CD4-positive, alpha-beta T cell treated with Interleukin-21 for 1 hour (primary cell): ENCODE measurements around the gene VWA2.

Experiments
- DNase-seq: peaks from one replicate; pipeline ENCODE4 v3.0.0-alpha.2; 2020

The VWA2 gene, protein sequence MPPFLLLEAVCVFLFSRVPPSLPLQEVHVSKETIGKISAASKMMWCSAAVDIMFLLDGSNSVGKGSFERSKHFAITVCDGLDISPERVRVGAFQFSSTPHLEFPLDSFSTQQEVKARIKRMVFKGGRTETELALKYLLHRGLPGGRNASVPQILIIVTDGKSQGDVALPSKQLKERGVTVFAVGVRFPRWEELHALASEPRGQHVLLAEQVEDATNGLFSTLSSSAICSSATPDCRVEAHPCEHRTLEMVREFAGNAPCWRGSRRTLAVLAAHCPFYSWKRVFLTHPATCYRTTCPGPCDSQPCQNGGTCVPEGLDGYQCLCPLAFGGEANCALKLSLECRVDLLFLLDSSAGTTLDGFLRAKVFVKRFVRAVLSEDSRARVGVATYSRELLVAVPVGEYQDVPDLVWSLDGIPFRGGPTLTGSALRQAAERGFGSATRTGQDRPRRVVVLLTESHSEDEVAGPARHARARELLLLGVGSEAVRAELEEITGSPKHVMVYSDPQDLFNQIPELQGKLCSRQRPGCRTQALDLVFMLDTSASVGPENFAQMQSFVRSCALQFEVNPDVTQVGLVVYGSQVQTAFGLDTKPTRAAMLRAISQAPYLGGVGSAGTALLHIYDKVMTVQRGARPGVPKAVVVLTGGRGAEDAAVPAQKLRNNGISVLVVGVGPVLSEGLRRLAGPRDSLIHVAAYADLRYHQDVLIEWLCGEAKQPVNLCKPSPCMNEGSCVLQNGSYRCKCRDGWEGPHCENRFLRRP

GRCh38 chr10:114239117-114239993, at the start of gene VWA2:
Gene VWA2, plus strand, starts transcription at chr10:114239254. Its CDS starts 9,460 bp downstream, at chr10:114248714.
- no peak for DNase-seq

DNA sequence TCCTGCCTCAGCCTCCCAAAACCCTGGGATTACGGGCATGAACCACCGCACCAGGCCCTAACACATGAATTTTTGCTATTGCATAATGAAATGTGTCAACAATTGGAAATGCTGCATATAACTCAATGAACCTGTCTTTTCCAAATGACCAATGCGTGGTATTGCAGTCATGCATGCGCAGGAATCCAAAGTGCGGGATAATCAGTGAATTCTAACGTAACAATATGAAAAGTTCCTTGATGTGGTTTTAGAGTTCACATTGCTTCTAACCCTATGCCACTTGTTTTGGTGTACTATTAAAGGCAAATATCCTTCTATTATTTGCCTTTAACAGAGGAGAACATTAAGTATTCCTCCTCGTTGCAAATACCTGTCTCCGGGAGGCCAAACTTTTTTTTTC, 49.4 kb upstream of the VWA2 start:
- DNase-seq = no peak

GRCh38 chr10:114195079-114195478, 44.0 kb upstream of the VWA2 start:
- DNase-seq = no peak

DNA sequence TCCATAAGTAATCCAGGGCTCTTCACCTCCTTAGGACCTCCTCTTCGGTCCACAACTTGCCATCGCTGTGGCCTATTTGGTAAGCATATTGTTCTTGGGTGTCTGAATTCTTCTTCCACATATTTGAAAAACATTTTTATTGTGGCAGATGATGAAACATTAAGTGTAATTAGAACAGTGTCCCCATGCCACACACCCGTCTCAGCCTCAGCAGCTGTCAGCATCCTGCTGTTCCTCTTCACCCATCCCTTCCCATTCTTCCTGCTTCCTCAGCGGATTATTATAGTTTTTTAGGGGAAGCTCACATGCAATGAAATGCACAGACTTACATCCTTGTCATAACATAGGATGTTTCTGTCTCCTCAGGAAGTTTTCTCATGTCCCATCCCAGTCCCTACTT, 39.8 kb upstream of the VWA2 start:
- DNase-seq = no peak

- DNase-seq = no peak
These were observed 36.2 kb upstream of the VWA2 start for GRCh38 chr10:114202812-114203211.

DNA sequence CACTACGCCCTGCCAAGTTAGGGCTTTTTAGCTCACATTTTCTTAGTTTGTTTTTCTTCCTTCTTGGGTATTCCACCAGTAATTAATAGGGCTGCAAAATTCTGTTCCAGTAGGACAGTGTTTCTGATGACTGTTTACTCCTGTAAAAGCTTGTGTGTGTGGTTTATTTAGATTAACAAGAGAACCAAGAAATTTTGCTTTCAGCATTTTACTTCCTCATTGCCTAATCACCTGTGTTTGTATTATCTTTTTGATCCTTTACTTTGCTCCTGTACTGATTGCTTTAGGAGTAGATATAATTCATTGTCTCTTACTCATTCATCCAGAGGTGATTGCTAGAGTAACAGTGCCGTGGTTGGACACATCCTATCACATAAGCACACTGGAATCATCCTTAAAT, 32.2 kb upstream of the VWA2 start:
- no peak for DNase-seq

- DNase-seq = no peak
These were observed 31.7 kb upstream of the VWA2 start for GRCh38 chr10:114207349-114207748.

DNA sequence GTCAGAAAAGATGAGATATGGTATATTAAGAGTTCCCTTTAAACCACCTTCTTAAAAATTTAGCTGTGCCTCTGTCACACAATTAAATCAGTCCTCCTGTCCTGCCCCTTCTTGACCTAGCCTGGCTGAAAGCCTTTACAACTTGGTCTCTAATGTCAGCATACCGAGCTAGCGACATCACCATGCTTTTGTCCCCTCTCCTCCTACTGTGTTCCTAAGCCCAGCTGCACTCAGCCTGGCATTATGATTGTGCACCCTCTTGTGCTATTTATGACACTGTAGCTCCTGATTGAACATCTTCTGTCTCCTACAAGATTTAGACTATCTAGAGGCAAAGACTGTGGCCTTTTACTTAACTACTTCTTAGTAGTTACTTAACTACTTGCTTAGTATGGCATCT, 30.7 kb upstream of the VWA2 start:
- DNase-seq = no peak

- no peak for DNase-seq
These were observed 26.9 kb upstream of the VWA2 start for GRCh38 chr10:114212153-114212552.

- no peak for DNase-seq
These were observed 24.0 kb upstream of the VWA2 start for GRCh38 chr10:114215033-114215432.

DNA sequence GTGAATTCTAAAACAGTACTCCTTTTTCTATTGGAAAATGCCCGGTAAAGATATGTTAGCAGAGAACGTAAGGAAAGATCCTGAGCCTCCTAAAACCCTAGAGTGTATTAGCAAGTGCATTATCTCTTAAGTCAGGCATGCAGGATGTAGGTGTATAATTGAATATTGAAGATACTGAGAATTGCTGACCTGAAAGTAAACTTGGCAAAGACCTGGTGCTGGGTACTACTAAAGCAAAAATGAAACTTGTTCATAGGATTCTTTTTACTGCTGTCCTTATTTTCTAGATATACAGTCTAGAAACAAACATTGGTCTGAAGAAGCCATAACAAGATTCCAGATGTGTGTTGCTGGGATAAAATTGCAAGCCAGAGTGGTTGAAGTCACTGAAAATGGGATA, 18.8 kb upstream of the VWA2 start:
- DNase-seq = no peak

- no peak for DNase-seq
These were observed 17.8 kb upstream of the VWA2 start for GRCh38 chr10:114221235-114221634.

DNA sequence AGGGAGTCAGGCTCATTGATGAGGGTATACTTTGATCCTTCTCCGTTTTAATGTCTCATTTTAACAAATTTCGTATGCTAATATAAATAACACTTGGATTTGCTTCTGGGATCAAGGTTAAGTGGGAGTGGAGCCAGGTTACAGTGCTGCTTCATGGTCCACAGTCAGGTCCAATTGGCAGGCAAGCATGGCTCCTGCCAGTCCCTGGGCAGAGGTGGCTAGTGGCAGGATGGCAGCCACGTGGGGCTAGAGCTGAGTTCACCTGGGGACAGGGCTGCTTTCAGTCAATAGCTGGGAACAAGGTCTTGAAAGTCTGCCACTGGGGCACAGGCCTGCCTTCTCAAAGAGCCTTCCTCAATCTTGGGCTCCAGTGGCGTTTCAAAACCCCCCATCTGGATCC, 16.0 kb upstream of the VWA2 start:
- no peak for DNase-seq

DNA sequence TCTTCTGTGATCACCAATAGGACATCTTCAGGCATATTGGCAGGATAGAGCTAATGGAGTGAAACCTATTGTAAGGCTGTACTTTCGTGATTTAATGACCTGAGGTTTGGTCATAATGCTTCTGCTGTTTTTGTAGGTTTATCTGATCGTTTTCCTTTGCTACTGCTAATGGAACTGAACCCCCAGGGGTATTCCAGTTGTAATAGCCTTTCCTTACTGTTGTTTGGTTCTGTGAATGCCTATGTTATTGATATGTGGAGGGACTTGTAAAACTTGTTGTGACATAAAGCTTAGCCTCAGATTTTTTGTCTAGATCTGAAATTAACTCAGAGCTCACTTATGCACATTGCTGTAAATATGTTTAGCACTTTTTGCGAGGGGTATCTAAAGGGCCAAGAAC, 10.9 kb upstream of the VWA2 start:
- DNase-seq = no peak

- DNase-seq = no peak
These were observed 6.4 kb upstream of the VWA2 start for GRCh38 chr10:114232561-114233176.

DNA sequence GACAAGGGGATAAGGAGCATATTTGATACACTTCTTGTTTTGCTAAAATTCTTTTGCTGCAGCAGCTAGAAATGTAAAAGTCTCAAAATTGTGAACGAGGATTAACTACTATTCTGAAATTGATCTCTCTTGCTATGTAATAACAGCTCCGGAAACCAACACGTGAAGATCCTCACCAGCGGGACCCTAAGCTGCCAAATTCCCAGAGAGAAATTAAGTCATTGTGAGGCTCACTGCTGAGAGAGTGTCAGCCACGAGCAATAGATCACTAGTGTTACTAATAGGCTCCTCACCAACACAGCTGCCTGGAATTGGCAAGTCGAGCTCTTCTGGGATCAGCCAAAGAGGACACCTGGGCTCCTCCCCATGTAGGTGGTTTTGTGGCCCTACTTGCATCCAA, 5.6 kb upstream of the VWA2 start:
- DNase-seq = no peak

DNA sequence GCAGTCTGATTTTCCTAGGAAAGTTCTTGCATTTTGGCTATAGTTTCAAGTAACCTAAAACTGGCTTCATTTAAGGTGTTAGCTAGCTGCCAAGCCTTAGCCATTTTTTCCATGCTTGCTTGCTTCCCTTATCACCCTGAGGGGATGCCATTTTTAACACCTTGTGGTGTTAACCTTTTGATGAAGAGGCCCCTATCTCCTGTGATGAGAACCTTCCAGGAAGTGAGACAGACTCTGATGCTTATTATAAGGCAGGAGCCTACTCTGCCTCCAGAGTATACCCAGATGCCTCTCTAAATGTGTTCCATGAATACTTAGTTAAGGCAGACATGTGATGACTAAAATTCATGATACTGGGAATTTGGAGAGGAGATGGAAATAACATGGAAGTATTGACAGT, 4.9 kb upstream of the VWA2 start:
- DNase-seq = no peak

GRCh38 chr10:114239994-114240345, 916 bp downstream of the VWA2 start:
- no peak for DNase-seq

DNA sequence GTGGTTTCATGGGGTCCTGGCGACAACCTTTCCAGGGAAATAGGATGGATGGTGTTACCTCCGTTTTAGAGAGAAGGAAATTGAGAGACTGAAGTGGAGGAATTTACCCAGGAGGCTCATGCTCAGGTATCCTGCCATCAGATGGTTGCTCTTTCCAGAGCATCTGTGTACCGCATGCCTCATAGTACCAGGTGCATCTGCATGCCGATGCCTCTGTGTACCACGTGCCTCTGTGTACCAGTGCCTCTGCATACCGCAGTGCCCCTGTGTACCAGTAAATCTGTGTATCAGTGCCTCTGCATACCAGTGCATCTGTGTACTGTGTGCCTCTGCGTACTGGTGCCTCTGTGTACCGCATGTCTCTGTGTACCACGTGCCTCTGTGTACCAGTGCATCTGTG, 3.2 kb downstream of the VWA2 start:
- no peak for DNase-seq

GRCh38 chr10:114243661-114244060, 4.6 kb downstream of the VWA2 start:
- no peak for DNase-seq

DNA sequence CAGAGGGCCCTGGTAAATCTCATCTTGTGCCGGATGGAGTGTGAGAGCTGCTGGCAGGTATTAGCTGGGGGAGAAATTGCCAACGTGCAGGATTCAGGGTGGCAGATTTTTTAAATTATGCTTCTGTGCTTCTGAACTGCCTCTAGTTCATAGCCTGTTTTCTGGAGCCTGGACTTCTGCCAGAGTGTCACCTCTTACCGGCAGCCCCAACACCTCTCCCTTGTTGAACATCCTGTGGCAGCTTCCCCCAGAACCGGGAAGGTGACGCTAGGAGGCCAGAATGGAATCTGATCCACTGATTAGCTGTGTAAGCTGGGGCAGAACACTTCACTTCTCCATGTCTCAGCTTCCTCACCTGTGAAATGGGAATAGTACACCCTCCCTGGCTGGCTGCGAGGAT, 5.1 kb downstream of the VWA2 start:
- no peak for DNase-seq

GRCh38 chr10:114245121-114245791, 6.2 kb downstream of the VWA2 start:
- DNase-seq = no peak
